MM.1S (cell line): ENCODE results near the gene MOGAT3.
A peak's percentile ranks its signal among the peaks of the same experiment; 100 is the strongest.

Experiments
- DNase-seq: peaks from one replicate; pipeline ENCODE4 v3.0.0-alpha.2; 2015
- H2AFZ ChIP-seq: fragments of 300-600 bp; sonication (generic); 2 replicates; pipeline ENCODE4 v1.6.0; 2016; ENCODE audit warnings: antibody characterized with exemption, low read length
- H3F3A ChIP-seq: fragments of 300-600 bp; sonication (generic); 2 replicates; pipeline ENCODE4 v1.6.1; 2016; ENCODE audit warnings: mild to moderate bottlenecking, antibody characterized with exemption, low read length, moderate library complexity, mixed read lengths; ENCODE audit not compliant: insufficient read depth
- H3K27ac ChIP-seq: fragments of 300-600 bp; sonication (generic); 2 replicates; pipeline ENCODE4 v1.5.1; 2016; ENCODE audit warnings: mild to moderate bottlenecking, low read length
- H3K27me3 ChIP-seq: fragments of 300-600 bp; sonication (generic); replicated peaks from 2 replicates; pipeline ENCODE4 v1.6.0; 2016; ENCODE audit warnings: low read length; ENCODE audit not compliant: insufficient read depth
- H3K36me3 ChIP-seq: fragments of 300-600 bp; sonication (generic); replicated peaks from 2 replicates; pipeline ENCODE4 v1.6.1; 2016; ENCODE audit warnings: mild to moderate bottlenecking, low read length, mixed read lengths; ENCODE audit not compliant: insufficient read depth
- H3K4me1 ChIP-seq: fragments of 300-600 bp; sonication (generic); 2 replicates; pipeline ENCODE4 v1.6.1; 2016; ENCODE audit warnings: low read length, mixed read lengths
- H3K4me2 ChIP-seq: fragments of 300-600 bp; sonication (generic); 2 replicates; pipeline ENCODE4 v1.6.0; 2016; ENCODE audit warnings: low read depth, low read length
- H3K4me3 ChIP-seq: fragments of 300-600 bp; sonication (generic); 2 replicates; pipeline ENCODE4 v1.5.1; 2016; ENCODE audit warnings: low read length, mixed read lengths
- H3K79me2 ChIP-seq: fragments of 300-600 bp; sonication (generic); 2 replicates; pipeline ENCODE4 v1.6.1; 2016; ENCODE audit warnings: mixed run types, low read length, mixed read lengths
- H3K9ac ChIP-seq: fragments of 300-600 bp; sonication (generic); 2 replicates; pipeline ENCODE4 v1.6.1; 2016; ENCODE audit warnings: low read length, mixed read lengths
- H3K9me2 ChIP-seq: fragments of 300-600 bp; sonication (generic); replicated peaks from 2 replicates; pipeline ENCODE4 v1.6.1; 2016; ENCODE audit warnings: mild to moderate bottlenecking, low read length, mixed read lengths; ENCODE audit not compliant: insufficient read depth
- H3K9me3 ChIP-seq: fragments of 300-600 bp; sonication (generic); replicated peaks from 2 replicates; pipeline ENCODE4 v1.6.1; 2016; ENCODE audit warnings: mild to moderate bottlenecking, low read length, mixed read lengths; ENCODE audit not compliant: insufficient read depth
- H4K20me1 ChIP-seq: fragments of 300-600 bp; sonication (generic); 2 replicates; pipeline ENCODE4 v1.6.1; 2016; ENCODE audit warnings: mild to moderate bottlenecking, low read length, moderate library complexity, mixed read lengths; ENCODE audit not compliant: insufficient read depth
- EZH2 ChIP-seq: fragments of 300-600 bp; sonication (generic); optimal IDR thresholded peaks from 2 replicates; pipeline ENCODE3; 2017; ENCODE audit warnings: low read depth, mild to moderate bottlenecking, antibody characterized with exemption, low read length, mixed read lengths
- EZH2phosphoT487 ChIP-seq: fragments of 300-600 bp; sonication (generic); IDR thresholded peaks from 2 replicates; pipeline ENCODE4 v1.6.1; 2018; ENCODE audit warnings: antibody characterized with exemption, low read length
- TF ChIP-seq, protein P1 (sequence below): fragments of 300-600 bp; sonication (generic); IDR thresholded peaks from 2 replicates; pipeline ENCODE4 v1.5.1; 2016; ENCODE audit warnings: antibody characterized with exemption, low read length, mixed read lengths

The MOGAT3 gene

DNA sequence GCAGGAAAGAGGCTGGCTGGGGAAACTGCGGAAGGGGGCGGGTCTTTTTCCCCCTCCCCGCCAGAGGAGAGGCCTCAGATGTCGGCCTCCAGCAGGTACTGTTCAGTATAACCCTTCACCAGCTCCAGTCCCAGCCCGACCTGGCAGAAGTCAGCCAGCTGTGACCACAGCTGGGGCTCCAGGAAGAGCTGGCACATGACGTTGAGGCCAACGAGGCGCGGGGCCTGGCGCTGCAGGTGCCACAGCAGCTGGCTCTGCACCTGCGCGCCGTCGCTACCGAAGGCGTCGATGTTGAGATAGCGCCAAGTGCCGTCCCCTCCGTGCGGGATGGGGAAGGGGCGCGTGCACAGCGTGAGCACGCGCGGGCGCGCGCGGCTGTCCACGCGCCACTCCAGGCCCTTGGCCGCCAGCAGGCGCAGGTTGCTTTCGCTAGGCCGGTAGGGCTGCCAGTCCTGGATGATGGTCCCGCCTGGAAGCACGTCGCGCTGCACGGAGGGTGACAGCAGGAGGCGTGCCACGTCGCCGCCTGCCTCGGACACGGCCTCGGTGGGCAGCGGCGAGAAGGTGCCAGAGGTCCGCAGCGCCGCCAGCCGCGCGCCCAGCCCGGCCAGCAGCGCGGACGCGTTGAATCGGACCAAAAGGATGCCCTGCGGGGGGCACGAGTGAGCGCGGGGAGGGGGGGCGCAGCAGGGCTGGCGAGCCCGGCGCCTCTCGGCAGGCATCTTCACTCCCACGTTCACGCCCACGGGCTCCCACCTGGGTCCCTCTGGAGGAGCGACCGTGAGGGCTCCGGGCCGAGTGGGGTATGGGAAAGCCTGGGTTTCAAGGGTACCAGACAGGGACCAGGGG, 28.6 kb downstream of the MOGAT3 start:
- no peaks in the 10 kb centered on the region for H3K9me3 ChIP-seq
- H3K9ac ChIP-seq = no peak overlapping the region
- H3K4me1 ChIP-seq = 0 out of 2 replicates have a peak, but pooled peaks cover 3% of the 10 kb centered on the region
- H2AFZ ChIP-seq = no peak overlapping the region
- no peaks in the 10 kb centered on the region for H3K79me2 ChIP-seq
- H3F3A ChIP-seq = no peaks in the 10 kb centered on the region
- no peaks in the 10 kb centered on the region for H4K20me1 ChIP-seq
- H3K4me3 ChIP-seq = no peak overlapping the region; the same call in 1 of the 2 replicates
- TF ChIP-seq EZH2phosphoT487 = no peak
- TF ChIP-seq EZH2 = no peak
- TF ChIP-seq, protein P1, sequence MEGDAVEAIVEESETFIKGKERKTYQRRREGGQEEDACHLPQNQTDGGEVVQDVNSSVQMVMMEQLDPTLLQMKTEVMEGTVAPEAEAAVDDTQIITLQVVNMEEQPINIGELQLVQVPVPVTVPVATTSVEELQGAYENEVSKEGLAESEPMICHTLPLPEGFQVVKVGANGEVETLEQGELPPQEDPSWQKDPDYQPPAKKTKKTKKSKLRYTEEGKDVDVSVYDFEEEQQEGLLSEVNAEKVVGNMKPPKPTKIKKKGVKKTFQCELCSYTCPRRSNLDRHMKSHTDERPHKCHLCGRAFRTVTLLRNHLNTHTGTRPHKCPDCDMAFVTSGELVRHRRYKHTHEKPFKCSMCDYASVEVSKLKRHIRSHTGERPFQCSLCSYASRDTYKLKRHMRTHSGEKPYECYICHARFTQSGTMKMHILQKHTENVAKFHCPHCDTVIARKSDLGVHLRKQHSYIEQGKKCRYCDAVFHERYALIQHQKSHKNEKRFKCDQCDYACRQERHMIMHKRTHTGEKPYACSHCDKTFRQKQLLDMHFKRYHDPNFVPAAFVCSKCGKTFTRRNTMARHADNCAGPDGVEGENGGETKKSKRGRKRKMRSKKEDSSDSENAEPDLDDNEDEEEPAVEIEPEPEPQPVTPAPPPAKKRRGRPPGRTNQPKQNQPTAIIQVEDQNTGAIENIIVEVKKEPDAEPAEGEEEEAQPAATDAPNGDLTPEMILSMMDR = no peak
- H3K27me3 ChIP-seq = peaks cover 96% of the 10 kb centered on the region
- peak overlapping the region; percentile 29 for H3K4me2 ChIP-seq
- peak; percentile 41 for DNase-seq
- H3K9me2 ChIP-seq = no peaks in the 10 kb centered on the region
- no peak overlapping the region for H3K27ac ChIP-seq
- H3K36me3 ChIP-seq = no peaks in the 10 kb centered on the region

DNA sequence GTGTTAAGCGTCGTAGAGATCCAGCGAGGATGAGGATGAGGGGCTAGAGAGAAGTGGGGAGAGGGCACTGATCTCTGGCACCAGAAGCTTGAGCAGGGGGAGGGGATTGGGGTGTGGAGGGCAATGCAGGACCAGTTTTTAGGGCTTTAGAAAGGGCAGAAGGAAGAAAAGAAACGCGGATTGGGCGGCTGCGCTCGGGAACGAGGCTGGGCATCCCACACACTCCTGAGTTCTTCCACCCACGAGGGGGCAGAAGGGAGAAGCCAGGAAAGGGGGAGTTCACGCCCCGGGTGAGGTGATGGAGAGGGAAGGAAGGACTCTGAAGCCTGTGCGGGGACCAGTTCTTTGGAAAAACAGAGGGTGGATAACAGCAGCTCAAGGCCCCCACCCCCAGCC, 29.4 kb downstream of the MOGAT3 start:
- Histone ChIP-seq H3K9me2 (no peaks in the 10 kb centered on the region), H3F3A (no peaks in the 10 kb centered on the region), H3K4me2 (no peak overlapping the region), H3K4me3 (no peak overlapping the region), H4K20me1 (no peaks in the 10 kb centered on the region), H3K27me3 (peaks cover 93% of the 10 kb centered on the region), H2AFZ (no peak overlapping the region), H3K27ac (no peak overlapping the region), H3K4me1 (0 out of 2 replicates have a peak, but pooled peaks cover 3% of the 10 kb centered on the region), H3K9ac (no peak overlapping the region), H3K9me3 (no peaks in the 10 kb centered on the region), H3K79me2 (no peaks in the 10 kb centered on the region), H3K36me3 (no peaks in the 10 kb centered on the region)
- no peak for DNase-seq
- no peak for TF ChIP-seq EZH2
- no peak for TF ChIP-seq EZH2phosphoT487
- TF ChIP-seq, protein P1 = no peak

DNA sequence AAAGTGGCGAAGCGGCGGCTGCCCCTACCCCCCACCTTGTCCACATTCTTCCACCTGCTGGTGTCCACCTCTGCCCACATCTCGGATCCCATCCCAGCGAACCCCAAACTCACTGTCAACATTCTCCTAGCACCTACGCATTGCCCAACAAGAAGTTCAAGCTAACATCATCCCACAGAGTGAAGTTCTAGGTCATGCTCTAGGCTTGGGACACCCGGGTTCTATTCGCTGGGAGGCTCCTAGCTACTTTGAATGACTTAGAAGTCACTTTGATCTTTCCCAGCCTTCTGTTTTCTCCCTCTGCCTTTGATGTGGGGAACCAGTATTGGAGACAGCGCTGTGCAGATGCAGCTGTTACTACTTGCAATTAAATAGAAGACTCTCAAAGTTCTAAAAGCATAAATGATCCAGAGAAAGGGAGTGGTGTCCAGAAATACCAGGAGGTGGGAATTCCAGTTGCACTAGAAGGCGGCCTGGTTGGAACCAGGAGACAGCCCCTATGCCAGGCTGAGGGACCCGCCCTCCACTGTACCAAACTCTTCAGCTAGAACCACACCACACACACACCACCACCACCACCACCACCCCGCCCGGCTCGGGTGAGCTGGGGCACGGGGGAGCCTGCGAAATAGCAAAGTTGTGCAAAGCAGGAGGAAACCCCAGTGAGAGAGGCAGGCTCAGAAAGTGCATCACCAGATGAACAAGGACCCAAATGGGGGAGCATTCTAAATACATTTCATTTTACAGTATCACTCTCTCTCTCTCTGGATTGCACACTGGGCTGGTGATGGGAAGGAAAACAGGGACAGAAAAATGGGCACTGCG, 30.0 kb downstream of the MOGAT3 start:
- H3F3A ChIP-seq = no peaks in the 10 kb centered on the region
- H3K4me2 ChIP-seq = no peak overlapping the region
- TF ChIP-seq EZH2phosphoT487 (no peak), EZH2 (no peak)
- TF ChIP-seq, protein P1 = no peak
- H3K9me3 ChIP-seq = no peaks in the 10 kb centered on the region
- no peak overlapping the region for H3K27ac ChIP-seq
- peaks cover 91% of the 10 kb centered on the region for H3K27me3 ChIP-seq
- DNase-seq = no peak
- H3K4me1 ChIP-seq = peaks cover 5% of the 10 kb centered on the region; the same call in 1 of the 2 replicates
- no peaks in the 10 kb centered on the region for H3K9me2 ChIP-seq
- H2AFZ ChIP-seq = no peak overlapping the region
- H3K79me2 ChIP-seq = no peaks in the 10 kb centered on the region
- H3K36me3 ChIP-seq = no peaks in the 10 kb centered on the region
- no peak overlapping the region for H3K9ac ChIP-seq
- no peak overlapping the region for H3K4me3 ChIP-seq
- H4K20me1 ChIP-seq = no peaks in the 10 kb centered on the region
